Endothelial cell of umbilical vein (primary cell): Measurements from ENCODE around the gene ETV6. TPM values are rescaled to one million over a fixed set of nuclear protein-coding genes. Genes with fewer than 3 reads are reported as not detected.
A peak's percentile ranks its signal among the peaks of the same experiment; 100 is the strongest.

Source experiments
- BruUV-seq: library from RNA; stranded (reverse); fragments of 400-500 nt; replicated peaks from 2 replicates; lab custom pipeline; 2021; lab: Mats Ljungman, UMichigan
- CTCF ChIA-PET: fragments of 300-600, 350-600 bp; sonication (Branson Sonifier 250); formaldehyde crosslinking; loops from one replicate; lab custom pipeline; 2021; ENCODE audit warnings: antibody characterized with exemption, inconsistent platforms; lab: Charles Lee
- POLR2A ChIA-PET: fragments of 300-600, 350-600 bp; sonication (Branson Sonifier 250); formaldehyde crosslinking; loops from one replicate; lab custom pipeline; 2021; ENCODE audit warnings: antibody characterized with exemption, inconsistent platforms; lab: Charles Lee
- DNase-seq: peaks from one replicate; pipeline ENCODE4 v3.0.0-alpha.2; 2011; ENCODE audit warnings: low read depth, low spot score
- FAIRE-seq: peaks from 2 replicates; lab custom pipeline; 2011; peaks lifted over from hg19 to GRCh38; lab: Jason Lieb, UNC
- H2AFZ ChIP-seq: 2 replicates; pipeline ENCODE4 v1.6.0; 2012; ENCODE audit warnings: low read depth, low read length, control low read depth, inconsistent platforms
- H3K27ac ChIP-seq: 2 replicates; pipeline ENCODE4 v1.5.1; 2011; ENCODE audit warnings: low read depth, mild to moderate bottlenecking, control low read depth, low read length, moderate library complexity; ENCODE audit not compliant: insufficient read depth
- H3K27me3 ChIP-seq, 2 experiments: 2 replicates each; pipeline versions ENCODE4 v1.6.0 to v1.6.1; 2011; ENCODE audit warnings: low read length in 2 of 2, mixed read lengths in 1 of 2; ENCODE audit not compliant: control insufficient read depth in 2 of 2, insufficient read depth in 2 of 2
- H3K36me3 ChIP-seq, 2 experiments: 2 replicates in 1 of 2; 3 replicates in 1 of 2; pipeline ENCODE4 v1.5.1; 2011; ENCODE audit warnings: low read length in 2 of 2, mild to moderate bottlenecking in 1 of 2, moderate library complexity in 1 of 2; ENCODE audit not compliant: control insufficient read depth in 2 of 2, insufficient read depth in 2 of 2; ENCODE audit errors: extremely low read depth in 1 of 2
- H3K4me1 ChIP-seq: 3 replicates; pipeline ENCODE4 v1.5.1; 2011; ENCODE audit warnings: mild to moderate bottlenecking, low read length; ENCODE audit not compliant: control insufficient read depth, insufficient read depth; ENCODE audit errors: extremely low read depth
- H3K4me2 ChIP-seq: 2 replicates; pipeline ENCODE4 v1.6.1; 2011; ENCODE audit warnings: low read length, control low read depth, mixed read lengths; ENCODE audit not compliant: insufficient read depth
- H3K4me3 ChIP-seq, 3 experiments: fragments of 200-600 bp in 1 of 3; sonication (generic), shearing (Covaris generic) in 1 of 3; replicated peaks in 1 of 3; 2 replicates each; pipeline ENCODE4 v1.5.1; 2011 to 2016; ENCODE audit warnings: control low read depth in 3 of 3, low read length in 3 of 3, mild to moderate bottlenecking in 2 of 3, inconsistent platforms in 1 of 3, low read depth in 1 of 3, moderate library complexity in 1 of 3; ENCODE audit not compliant: insufficient read depth in 1 of 3
- H3K79me2 ChIP-seq: 2 replicates; pipeline ENCODE4 v1.6.0; 2012; ENCODE audit warnings: low read length, inconsistent platforms; ENCODE audit not compliant: control insufficient read depth, insufficient read depth
- H3K9ac ChIP-seq: replicated peaks from 2 replicates; pipeline ENCODE3; 2011; ENCODE audit warnings: low read length, control low read depth; ENCODE audit not compliant: insufficient read depth; ENCODE audit errors: extremely low read depth
- H3K9me1 ChIP-seq: replicated peaks from 3 replicates; pipeline ENCODE4 v1.6.0; 2011; ENCODE audit warnings: mild to moderate bottlenecking, low read length; ENCODE audit not compliant: control insufficient read depth, insufficient read depth; ENCODE audit errors: extremely low read depth
- H3K9me3 ChIP-seq: replicated peaks from 2 replicates; pipeline ENCODE4 v1.5.1; 2012; ENCODE audit warnings: low read length, inconsistent platforms; ENCODE audit not compliant: control insufficient read depth, insufficient read depth
- H4K20me1 ChIP-seq: replicated peaks from 2 replicates; pipeline ENCODE3; 2011; ENCODE audit warnings: mild to moderate bottlenecking, low read length; ENCODE audit not compliant: control insufficient read depth, insufficient read depth; ENCODE audit errors: extremely low read depth
- EZH2 ChIP-seq: IDR thresholded peaks from 2 replicates; pipeline ENCODE4 v1.6.1; 2012; ENCODE audit warnings: borderline replicate concordance, low read depth, mild to moderate bottlenecking, moderate library complexity, low read length, inconsistent platforms; ENCODE audit not compliant: severe bottlenecking
- FOS ChIP-seq: IDR thresholded peaks from 2 replicates; pipeline ENCODE4 v1.6.1; 2011; ENCODE audit warnings: mild to moderate bottlenecking, low read length, moderate library complexity, borderline replicate concordance; ENCODE audit not compliant: insufficient read depth
- GATA2 ChIP-seq: IDR thresholded peaks from 2 replicates; pipeline ENCODE4 v1.7.0; 2011; ENCODE audit warnings: low read depth, mild to moderate bottlenecking, moderate library complexity, mixed read lengths, low read length; ENCODE audit not compliant: insufficient read length, insufficient read depth
- JUN ChIP-seq: IDR thresholded peaks from 2 replicates; pipeline ENCODE4 v1.6.1; 2011; ENCODE audit warnings: borderline replicate concordance, low read depth; ENCODE audit not compliant: insufficient read length, insufficient read depth
- MAX ChIP-seq: IDR thresholded peaks from 2 replicates; pipeline ENCODE4 v1.6.1; 2011; ENCODE audit not compliant: insufficient read depth, insufficient read length
- MYC ChIP-seq: IDR thresholded peaks from one replicate; pipeline ENCODE4 v1.6.1; 2011; ENCODE audit warnings: mild to moderate bottlenecking, low read depth, low read length
- POLR2A ChIP-seq: IDR thresholded peaks from 2 replicates; pipeline ENCODE4 v1.6.1; 2012; ENCODE audit warnings: low read depth, mild to moderate bottlenecking, control low read depth, low read length
- POLR2AphosphoS5 ChIP-seq: IDR thresholded peaks from 2 replicates; pipeline ENCODE4 v1.6.1; 2012; ENCODE audit warnings: low read depth, mild to moderate bottlenecking, control low read depth, low read length, moderate library complexity; ENCODE audit not compliant: insufficient read depth
- dilution Hi-C: fragments of 300-500 bp; cut with MboI; formaldehyde crosslinking; loops from one replicate; pipeline ENCODE4 v1.15.0; 2019; ENCODE audit warnings: low sequenced_read_pairs; ENCODE audit not compliant: extremely low pct_ligation_motif_present
- intact Hi-C: fragments of 100-400 bp; cut with micrococcal nuclease; formaldehyde crosslinking; loops from one replicate; pipeline ENCODE4 v1.10.0; 2022
- polyA plus RNA-seq, 4 experiments: library from polyadenylated mRNA; depleted of rRNA in 3 of 4; stranded (reverse) in 3 of 4; unstranded in 1 of 4; fragments of >200 nt; gene quantifications; 2 replicates each; pipeline versions ENCODE4 v1.2.1 to v1.2.3, GENCODE V29; 2011 to 2012; ENCODE audit warnings: missing spikeins in 1 of 4
- total RNA-seq: library from RNA; stranded (reverse); gene quantifications from 2 replicates; pipeline ENCODE4 v1.2.3, GENCODE V29; 2021
- TF ChIP-seq, protein P1 (sequence below), 2 donors: IDR thresholded peaks; 1 replicate in 1 of 2; 2 replicates in 1 of 2; pipeline ENCODE4 v1.5.1; 2011; ENCODE audit warnings: low read length in 2 of 2, mild to moderate bottlenecking in 2 of 2, moderate library complexity in 2 of 2, control low read depth in 1 of 2, inconsistent platforms in 1 of 2, low read depth in 1 of 2; ENCODE audit not compliant: insufficient read depth in 1 of 2; ENCODE audit errors: extremely low read depth in 1 of 2

Gene ETV6
- total and polyA plus RNA-seq, 2 donors (not counting 3 experiments of a cell fraction or from before 2014, with no cell fraction given): 15.9 to 57.1 TPM

GRCh38 chr12:11725686-11726085, 76.2 kb downstream of the ETV6 start:
- H3K4me3 ChIP-seq: no peak overlapping the region
- H3K9ac ChIP-seq: no peak overlapping the region
- peaks cover 0 to 2% of the 10 kb centered on the region in 2 experiments for H3K36me3 ChIP-seq
- H4K20me1 ChIP-seq: no peaks in the 10 kb centered on the region
- no peak for DNase-seq
- no TSS peak for BruUV-seq
- CTCF ChIA-PET: interaction anchor here (1.2 kb wide), 1 partner anchor 87 kb away, joined by 3 read pairs; no protein-coding TSS in a partner anchor
- intact Hi-C loops (no loop called here), dilution Hi-C loops (no loop called here)
- H3K79me2 ChIP-seq: peaks cover 87% of the 10 kb centered on the region
- TF ChIP-seq MYC (no peak), POLR2A (no peak)
- peaks cover 51% of the 10 kb centered on the region for H3K4me1 ChIP-seq
- no peak overlapping the region for H2AFZ ChIP-seq
- no peaks in the 10 kb centered on the region for H3K9me3 ChIP-seq
- no peak for FAIRE-seq
- POLR2A ChIA-PET: no interaction called here
- H3K9me1 ChIP-seq: no peaks in the 10 kb centered on the region
- peak overlapping the region; percentile 70 for H3K4me2 ChIP-seq
- H3K27ac ChIP-seq: peak overlapping the region; percentile 32
- H3K27me3 ChIP-seq: no peaks in the 10 kb centered on the region

DNA sequence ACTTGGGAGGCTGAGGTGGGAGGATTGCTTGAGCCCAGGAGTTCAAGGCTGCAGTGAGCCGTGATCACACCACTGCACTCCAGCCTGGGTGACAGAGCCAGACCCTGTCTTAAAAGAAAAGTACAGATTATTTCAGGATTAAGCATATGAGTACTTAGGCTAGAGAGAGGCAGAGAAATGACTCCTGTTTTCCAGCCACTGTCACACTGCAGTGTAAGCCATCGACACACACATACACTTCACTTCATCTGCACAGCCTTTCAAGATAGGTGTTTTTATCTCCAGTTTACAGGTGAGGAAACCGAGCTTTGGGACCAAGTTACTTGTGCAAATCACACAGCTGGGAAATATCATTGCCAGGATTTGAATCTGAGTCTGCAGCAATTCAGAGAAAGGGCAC, 77.2 kb downstream of the ETV6 start:
- DNase-seq (no peak), FAIRE-seq (no peak)
- H3K27ac ChIP-seq: no peak overlapping the region
- CTCF ChIA-PET: interaction anchor here (0.9 to 1.4 kb wide), 6 partner anchors 17 to 306 kb away, joined by 3 to 4 read pairs (median 3); no protein-coding TSS in a partner anchor
- H3K36me3 ChIP-seq: peaks cover 0 to 2% of the 10 kb centered on the region in 2 experiments
- no peaks in the 10 kb centered on the region for H3K27me3 ChIP-seq
- no peaks in the 10 kb centered on the region for H4K20me1 ChIP-seq
- H3K9me3 ChIP-seq: no peaks in the 10 kb centered on the region
- H2AFZ ChIP-seq: no peak overlapping the region
- TF ChIP-seq FOS (no peak), MAX (no peak), POLR2AphosphoS5 (no peak), GATA2 (no peak), POLR2A (no peak), MYC (no peak), EZH2 (no peak), JUN (no peak)
- TF ChIP-seq, protein P1, sequence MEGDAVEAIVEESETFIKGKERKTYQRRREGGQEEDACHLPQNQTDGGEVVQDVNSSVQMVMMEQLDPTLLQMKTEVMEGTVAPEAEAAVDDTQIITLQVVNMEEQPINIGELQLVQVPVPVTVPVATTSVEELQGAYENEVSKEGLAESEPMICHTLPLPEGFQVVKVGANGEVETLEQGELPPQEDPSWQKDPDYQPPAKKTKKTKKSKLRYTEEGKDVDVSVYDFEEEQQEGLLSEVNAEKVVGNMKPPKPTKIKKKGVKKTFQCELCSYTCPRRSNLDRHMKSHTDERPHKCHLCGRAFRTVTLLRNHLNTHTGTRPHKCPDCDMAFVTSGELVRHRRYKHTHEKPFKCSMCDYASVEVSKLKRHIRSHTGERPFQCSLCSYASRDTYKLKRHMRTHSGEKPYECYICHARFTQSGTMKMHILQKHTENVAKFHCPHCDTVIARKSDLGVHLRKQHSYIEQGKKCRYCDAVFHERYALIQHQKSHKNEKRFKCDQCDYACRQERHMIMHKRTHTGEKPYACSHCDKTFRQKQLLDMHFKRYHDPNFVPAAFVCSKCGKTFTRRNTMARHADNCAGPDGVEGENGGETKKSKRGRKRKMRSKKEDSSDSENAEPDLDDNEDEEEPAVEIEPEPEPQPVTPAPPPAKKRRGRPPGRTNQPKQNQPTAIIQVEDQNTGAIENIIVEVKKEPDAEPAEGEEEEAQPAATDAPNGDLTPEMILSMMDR (IDR thresholded peaks at IDR 0.05; ENCODE audit: extremely low read depth in 1 of 2, insufficient read depth in 1 of 2, low read depth in 1 of 2, low read length in 2 of 2): no peak
- dilution Hi-C loops: no loop called here
- no peak overlapping the region for H3K4me3 ChIP-seq
- H3K79me2 ChIP-seq: peaks cover 82% of the 10 kb centered on the region
- POLR2A ChIA-PET: no interaction called here
- H3K9ac ChIP-seq: no peak overlapping the region
- no peak overlapping the region for H3K4me2 ChIP-seq
- BruUV-seq: no TSS peak
- intact Hi-C loops: no loop called here
- no peaks in the 10 kb centered on the region for H3K9me1 ChIP-seq
- H3K4me1 ChIP-seq: peaks cover 61% of the 10 kb centered on the region
